GM12878 (cell line): ENCODE measurements around the gene PPP2R3C. TPM values are rescaled to one million over a fixed set of nuclear protein-coding genes. Genes with fewer than 3 reads are reported as not detected.

Experiments
- ATAC-seq: fragments of 200-7000 bp; cut with Tn5 transposase; 3 replicates; pipeline ENCODE4 v1.9.1; 2020; ENCODE audit warnings: mild to moderate bottlenecking, moderate library complexity
- BruUV-seq: library from RNA; stranded (reverse); fragments of 400-500 nt; replicated peaks from 2 replicates; lab custom pipeline; 2021; lab: Mats Ljungman, UMichigan
- CTCF ChIA-PET: fragments of 300-600 bp; sonication (Branson Sonifier 250); formaldehyde crosslinking; extraction: SDS; loops from one replicate; lab custom pipeline; 2021; ENCODE audit warnings: inconsistent platforms; lab: Yijun Ruan, JAX
- POLR2A ChIA-PET: fragments of 350-600 bp; formaldehyde crosslinking; extraction: SDS; loops from one replicate; lab custom pipeline; 2021; ENCODE audit warnings: inconsistent platforms; lab: Charles Lee
- RAD21 ChIA-PET: fragments of 300-600 bp; sonication (Branson Sonifier 250); formaldehyde crosslinking; loops from one replicate; lab custom pipeline; 2023; ENCODE audit warnings: antibody characterized with exemption; ENCODE audit not compliant: unreplicated experiment; lab: Charles Lee
- SMC1A ChIA-PET: fragments of 300-600 bp; sonication (Branson Sonifier 250); formaldehyde crosslinking; loops from one replicate; lab custom pipeline; 2023; ENCODE audit not compliant: unreplicated experiment, uncharacterized antibody; lab: Charles Lee
- DNase-seq: peaks from one replicate; pipeline ENCODE4 v3.0.0-alpha.2; 2011; ENCODE audit warnings: low read depth, low spot score
- FAIRE-seq: peaks from 3 replicates; lab custom pipeline; 2011; peaks lifted over from hg19 to GRCh38; lab: Jason Lieb, UNC
- H2AFZ ChIP-seq: 2 replicates; pipeline ENCODE4 v1.6.0; 2011; ENCODE audit warnings: low read depth, low read length, control low read depth; ENCODE audit not compliant: control insufficient read depth
- H3K27ac ChIP-seq: 2 replicates; pipeline ENCODE4 v1.5.1; 2011; ENCODE audit warnings: control low read depth; ENCODE audit not compliant: control insufficient read depth, insufficient read depth
- H3K27me3 ChIP-seq, 2 experiments: replicated peaks in 1 of 2; 2 replicates each; pipeline versions ENCODE4 v1.6.0 to v1.6.1; 2011; ENCODE audit warnings: low read length in 1 of 2; ENCODE audit not compliant: control insufficient read depth in 2 of 2, insufficient read depth in 2 of 2
- H3K36me3 ChIP-seq, 2 experiments: 2 replicates each; pipeline ENCODE4 v1.5.1; 2011; ENCODE audit warnings: low read length in 1 of 2; ENCODE audit not compliant: control insufficient read depth in 2 of 2, insufficient read depth in 2 of 2
- H3K4me1 ChIP-seq: 2 replicates; pipeline ENCODE4 v1.6.1; 2011; ENCODE audit warnings: mild to moderate bottlenecking, low read length, moderate library complexity, mixed read lengths; ENCODE audit not compliant: control insufficient read depth, insufficient read depth
- H3K4me2 ChIP-seq: 2 replicates; pipeline ENCODE4 v1.6.0; 2011; ENCODE audit warnings: control low read depth; ENCODE audit not compliant: control insufficient read depth, insufficient read depth
- H3K4me3 ChIP-seq: fragments of 200-600 bp; sonication (generic); 2 replicates; pipeline ENCODE4 v1.5.1; 2016
- H3K79me2 ChIP-seq: 2 replicates; pipeline ENCODE4 v1.6.0; 2011; ENCODE audit warnings: low read length; ENCODE audit not compliant: control insufficient read depth, insufficient read depth
- H3K9ac ChIP-seq: 2 replicates; pipeline ENCODE4 v1.8.0; 2011; ENCODE audit warnings: low read length, control low read depth, mixed read lengths; ENCODE audit not compliant: control insufficient read depth, insufficient read depth
- H3K9me3 ChIP-seq: replicated peaks from 3 replicates; pipeline ENCODE4 v1.5.1; 2011; ENCODE audit warnings: mild to moderate bottlenecking, low read length; ENCODE audit not compliant: control insufficient read depth, insufficient read depth
- H4K20me1 ChIP-seq: 2 replicates; pipeline ENCODE4 v1.6.0; 2011; ENCODE audit not compliant: control insufficient read depth, insufficient read depth
- BHLHE40 ChIP-seq, 2 experiments: fragments of 450-650 bp in 1 of 2; IDR thresholded peaks; 2 replicates each; pipeline ENCODE4 v1.6.1; 2011 to 2017; ENCODE audit warnings: low read depth in 2 of 2, borderline replicate concordance in 1 of 2, improper control_type of control experiment in 1 of 2, low read length in 1 of 2, mild to moderate bottlenecking in 1 of 2
- GATAD2B ChIP-seq: fragments of 450-650 bp; conservative IDR thresholded peaks from 2 replicates; pipeline ENCODE4 v1.6.1; 2017; ENCODE audit warnings: low read depth, mild to moderate bottlenecking, moderate library complexity
- HDAC2 ChIP-seq: fragments of 200-600 bp; sonication (generic); IDR thresholded peaks from 2 replicates; pipeline ENCODE4 v1.6.1; 2017
- HDAC6 ChIP-seq: fragments of 200-600 bp; sonication (generic); IDR thresholded peaks from one replicate; pipeline ENCODE4 v1.8.0; 2017; ENCODE audit warnings: antibody characterized with exemption; ENCODE audit not compliant: unreplicated experiment
- JUNB ChIP-seq: IDR thresholded peaks from 2 replicates; pipeline ENCODE4 v1.6.1; 2016; ENCODE audit warnings: antibody characterized with exemption, mild to moderate bottlenecking
- LARP7 ChIP-seq: fragments of 450-650 bp; IDR thresholded peaks from 2 replicates; pipeline ENCODE4 v1.6.1; 2017; ENCODE audit warnings: mild to moderate bottlenecking
- MEF2A ChIP-seq: IDR thresholded peaks from 2 replicates; pipeline ENCODE4 v1.6.1; 2011; ENCODE audit warnings: low read depth, mild to moderate bottlenecking, low read length, moderate library complexity; ENCODE audit not compliant: insufficient read depth
- MTA3 ChIP-seq: IDR thresholded peaks from 2 replicates; pipeline ENCODE4 v1.6.1; 2012; ENCODE audit warnings: low read length, inconsistent platforms, borderline replicate concordance
- PAX5 ChIP-seq: IDR thresholded peaks from 2 replicates; pipeline ENCODE4 v1.6.1; 2011; ENCODE audit warnings: low read depth, low read length, borderline replicate concordance
- PRDM15 ChIP-seq: fragments of 450-650 bp; formaldehyde crosslinking; IDR thresholded peaks from 2 replicates; pipeline ENCODE4 v1.4.0; 2020; ENCODE audit warnings: mild to moderate bottlenecking, moderate library complexity
- RUNX3 ChIP-seq: IDR thresholded peaks from 2 replicates; pipeline ENCODE4 v1.6.1; 2012; ENCODE audit warnings: low read length, inconsistent platforms
- SIN3A ChIP-seq: IDR thresholded peaks from 2 replicates; pipeline ENCODE4 v1.6.1; 2012; ENCODE audit warnings: low read depth, low read length, improper control_type of control experiment
- SMAD5 ChIP-seq: IDR thresholded peaks from 2 replicates; pipeline ENCODE4 v1.6.1; 2016; ENCODE audit warnings: antibody characterized with exemption, low read depth
- TARDBP ChIP-seq: IDR thresholded peaks from 2 replicates; pipeline ENCODE4 v1.6.1; 2016; ENCODE audit warnings: borderline replicate concordance
- TCF3 ChIP-seq: IDR thresholded peaks from 2 replicates; pipeline ENCODE4 v1.6.1; 2012; ENCODE audit warnings: low read depth, mild to moderate bottlenecking, low read length, borderline replicate concordance; ENCODE audit not compliant: insufficient read depth
- ZNF217 ChIP-seq: fragments of 450-650 bp; IDR thresholded peaks from 2 replicates; pipeline ENCODE4 v1.6.1; 2017; ENCODE audit warnings: antibody characterized with exemption, mild to moderate bottlenecking
- WGBS: methylation state at CpG from one replicate; pipeline ENCODE4 v1.1.6; 2016; ENCODE audit warnings: low lambda C conversion rate; ENCODE audit not compliant: insufficient replicate concordance, insufficient coverage; ENCODE audit errors: missing lambda C conversion rate; 5-methylcytosine and 5-hydroxymethylcytosine counted together
- in situ Hi-C: fragments of 300-500 bp; cut with MboI; formaldehyde crosslinking; loops from 9 replicates; pipeline ENCODE4 v1.14.3; 2018; ENCODE audit warnings: mixed read lengths
- intact Hi-C: fragments of 100-400 bp; cut with micrococcal nuclease; formaldehyde crosslinking; loops from one replicate; pipeline ENCODE4 v1.14.2; 2022; ENCODE audit not compliant: unreplicated experiment
- polyA plus RNA-seq, 11 experiments: library from polyadenylated mRNA; depleted of rRNA in 4 of 11; unstranded in 6 of 11; stranded (reverse) in 5 of 11; fragments of >200 nt; fragmentation: Nextera tagmentation in 4 of 11; fragmentation: Illumina TruSeq in 1 of 11; extraction: Ambion mirVana in 4 of 11; extraction: Trizol in 1 of 11; gene quantifications; 1 replicate in 1 of 11; 2 replicates in 10 of 11; pipeline versions ENCODE4 v1.2.1 to v1.2.3, GENCODE V29; 2011 to 2016; ENCODE audit warnings: inconsistent platforms in 2 of 11, missing spikeins in 2 of 11, low read depth in 1 of 11
- total RNA-seq, 4 experiments: library from RNA; depleted of rRNA in 3 of 4; stranded (reverse); fragments of >200 nt in 3 of 4; fragmentation: Illumina TruSeq in 1 of 4; extraction: Trizol in 1 of 4; gene quantifications; 2 replicates each; pipeline versions ENCODE4 v1.2.1 to v1.2.3, GENCODE V29; 2013 to 2021
- TF ChIP-seq, protein P1 (sequence below), 3 experiments: IDR thresholded peaks in 2 of 3; conservative IDR thresholded peaks in 1 of 3; 2 replicates each; pipeline ENCODE4 v1.5.1; 2011; ENCODE audit warnings: low read depth in 3 of 3, low read length in 3 of 3, mild to moderate bottlenecking in 3 of 3, control low read depth in 2 of 3, moderate library complexity in 2 of 3, inconsistent platforms in 1 of 3, mixed read lengths in 1 of 3; ENCODE audit not compliant: control insufficient read depth in 2 of 3, insufficient read depth in 1 of 3; ENCODE audit errors: extremely low read depth in 1 of 3

PPP2R3C gene
- total and polyA plus RNA-seq, 10 of the 15 experiments (the other 5 are each of a cell fraction or from before 2014, with no cell fraction given), result 27.6 to 80.5 (median 42.9) TPM

GRCh38 chr14:35140718-35141581, 19.2 kb upstream of the PPP2R3C start (continued):
- TF ChIP-seq, protein P1, sequence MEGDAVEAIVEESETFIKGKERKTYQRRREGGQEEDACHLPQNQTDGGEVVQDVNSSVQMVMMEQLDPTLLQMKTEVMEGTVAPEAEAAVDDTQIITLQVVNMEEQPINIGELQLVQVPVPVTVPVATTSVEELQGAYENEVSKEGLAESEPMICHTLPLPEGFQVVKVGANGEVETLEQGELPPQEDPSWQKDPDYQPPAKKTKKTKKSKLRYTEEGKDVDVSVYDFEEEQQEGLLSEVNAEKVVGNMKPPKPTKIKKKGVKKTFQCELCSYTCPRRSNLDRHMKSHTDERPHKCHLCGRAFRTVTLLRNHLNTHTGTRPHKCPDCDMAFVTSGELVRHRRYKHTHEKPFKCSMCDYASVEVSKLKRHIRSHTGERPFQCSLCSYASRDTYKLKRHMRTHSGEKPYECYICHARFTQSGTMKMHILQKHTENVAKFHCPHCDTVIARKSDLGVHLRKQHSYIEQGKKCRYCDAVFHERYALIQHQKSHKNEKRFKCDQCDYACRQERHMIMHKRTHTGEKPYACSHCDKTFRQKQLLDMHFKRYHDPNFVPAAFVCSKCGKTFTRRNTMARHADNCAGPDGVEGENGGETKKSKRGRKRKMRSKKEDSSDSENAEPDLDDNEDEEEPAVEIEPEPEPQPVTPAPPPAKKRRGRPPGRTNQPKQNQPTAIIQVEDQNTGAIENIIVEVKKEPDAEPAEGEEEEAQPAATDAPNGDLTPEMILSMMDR (IDR thresholded peaks at IDR 0.05 in 2 of 3, conservative IDR thresholded peaks at IDR 0.05 in 1 of 3; ENCODE audit: control insufficient read depth in 2 of 3, extremely low read depth in 1 of 3, insufficient read depth in 1 of 3, low read depth in 3 of 3, low read length in 3 of 3), result peak in 2 of 3 experiments; percentile 11 to 23; a peak in 3 of 6 replicates

GRCh38 chr14:35138585-35138984, 16.8 kb upstream of the PPP2R3C start:
- no peaks in the 10 kb centered on the region for H3K27me3 ChIP-seq
- no TSS peak for BruUV-seq
- ChIA-PET SMC1A (interaction anchor here (1.5 to 16.3 kb wide), 4 partner anchors 22 to 277 kb away, joined by 4 to 362 read pairs (median 14); no protein-coding TSS in a partner anchor), CTCF (interaction anchor here (0.6 to 11.8 kb wide), 4 partner anchors 91 to 289 kb away, joined by 3 to 324 read pairs (median 44); no protein-coding TSS in a partner anchor), POLR2A (interaction anchor here (0.6 kb wide), 1 partner anchor 241 kb away, joined by 4 read pairs; no protein-coding TSS in a partner anchor), RAD21 (interaction anchor here (9.8 kb wide), 1 partner anchor 277 kb away, joined by 257 read pairs; no protein-coding TSS in a partner anchor)
- no peaks in the 10 kb centered on the region; the same call in none of the 2 replicates for H3K79me2 ChIP-seq
- intact Hi-C loops (no loop called here), in situ Hi-C loops (no loop called here)
- H3K36me3 ChIP-seq, result peaks cover 2 to 5% of the 10 kb centered on the region in 2 experiments; a peak in 3 of 4 replicates
- no peak overlapping the region for H3K4me2 ChIP-seq
- H3K27ac ChIP-seq, result no peak overlapping the region
- no peaks in the 10 kb centered on the region for H4K20me1 ChIP-seq
- H3K4me3 ChIP-seq, result no peak overlapping the region
- FAIRE-seq (no peak), ATAC-seq (no peak), DNase-seq (no peak)
- H3K9ac ChIP-seq, result no peak overlapping the region
- H2AFZ ChIP-seq, result no peak overlapping the region
- no peaks in the 10 kb centered on the region for H3K4me1 ChIP-seq
- no peak for TF ChIP-seq SIN3A
- no peak for TF ChIP-seq HDAC6
- TF ChIP-seq PRDM15 (CRISPR knock-in tag), result no peak
- TF ChIP-seq TCF3, result no peak
- no peak for TF ChIP-seq HDAC2
- no peak for TF ChIP-seq SMAD5
- TF ChIP-seq LARP7, result no peak
- no peak for TF ChIP-seq JUNB
- no peak for TF ChIP-seq TARDBP
- TF ChIP-seq BHLHE40 (IDR thresholded peaks at IDR 0.05; ENCODE audit: borderline replicate concordance in 1 of 2, low read depth in 2 of 2, low read length in 1 of 2), result no peak
- no peak for TF ChIP-seq MTA3
- no peak for TF ChIP-seq ZNF217
- TF ChIP-seq GATAD2B, result no peak
- no peak for TF ChIP-seq PAX5
- no peak for TF ChIP-seq MEF2A
- no peak for TF ChIP-seq RUNX3
- 99% methylated on average over 5 of the region's 5 CpGs for WGBS
- no peaks in the 10 kb centered on the region; the same call in 2 of the 3 replicates for H3K9me3 ChIP-seq
